HepG2 (cell line): ENCODE measurements around the gene STUB1. TPM values are rescaled to one million over a fixed set of nuclear protein-coding genes. Genes with fewer than 3 reads are reported as not detected.

Experiments used
- BCL6 ChIP-seq: IDR thresholded peaks from 2 replicates; pipeline ENCODE4 v1.6.1; 2016; ENCODE audit warnings: missing genetic modification reagents, missing compliant biosample characterization
- E2F5 ChIP-seq: sonication (generic); formaldehyde crosslinking; conservative IDR thresholded peaks from 2 replicates; pipeline ENCODE4 v1.4.0; 2020; ENCODE audit warnings: missing genetic modification reagents
- ISL2 ChIP-seq: sonication (generic); formaldehyde crosslinking; IDR thresholded peaks from 2 replicates; pipeline ENCODE4 v1.5.0; 2020; ENCODE audit warnings: missing genetic modification reagents
- NR2F6 ChIP-seq, 2 experiments: IDR thresholded peaks; 2 replicates each; pipeline ENCODE4 v1.6.1; 2016; ENCODE audit warnings: antibody characterized with exemption in 1 of 2, mild to moderate bottlenecking in 1 of 2
- PAX8 ChIP-seq: sonication (generic); formaldehyde crosslinking; IDR thresholded peaks from 2 replicates; pipeline ENCODE4 v1.8.0; 2022; ENCODE audit warnings: mild to moderate bottlenecking, missing genetic modification reagents, borderline replicate concordance
- SRY ChIP-seq: sonication (generic); formaldehyde crosslinking; IDR thresholded peaks from 2 replicates; pipeline ENCODE4 v1.8.0; 2022; ENCODE audit warnings: mild to moderate bottlenecking, missing genetic modification reagents
- TAF15 ChIP-seq: fragments of 200-400 bp; formaldehyde crosslinking; IDR thresholded peaks from one replicate; pipeline ENCODE4 v1.6.1; 2018; ENCODE audit warnings: mild to moderate bottlenecking, low read depth, low read length; ENCODE audit not compliant: poor library complexity, severe bottlenecking
- TBX2 ChIP-seq: sonication (generic); formaldehyde crosslinking; IDR thresholded peaks from 2 replicates; pipeline ENCODE4 v1.5.0; 2020; ENCODE audit warnings: missing genetic modification reagents, mild to moderate bottlenecking, borderline replicate concordance
- ZBTB2 ChIP-seq: sonication (generic); formaldehyde crosslinking; IDR thresholded peaks from 2 replicates; pipeline ENCODE4 v1.8.0; 2022; ENCODE audit warnings: low read depth, missing genetic modification reagents
- ZNF264 ChIP-seq: sonication (generic); formaldehyde crosslinking; IDR thresholded peaks from 2 replicates; pipeline ENCODE4 v1.4.0; 2020; ENCODE audit warnings: missing genetic modification reagents
- ZNF33A ChIP-seq: sonication (generic); formaldehyde crosslinking; IDR thresholded peaks from 2 replicates; pipeline ENCODE4 v1.5.1; 2020; ENCODE audit warnings: missing genetic modification reagents, mild to moderate bottlenecking, moderate library complexity, borderline replicate concordance
- ZNF558 ChIP-seq: sonication (generic); formaldehyde crosslinking; IDR thresholded peaks from 2 replicates; pipeline ENCODE4 v1.9.0; 2022; ENCODE audit warnings: mild to moderate bottlenecking, missing genetic modification reagents, borderline replicate concordance
- ZNF567 ChIP-seq: sonication (generic); formaldehyde crosslinking; IDR thresholded peaks from 2 replicates; pipeline ENCODE4 v1.8.1; 2023; ENCODE audit warnings: mild to moderate bottlenecking, missing genetic modification reagents, borderline replicate concordance
- polyA plus RNA-seq, 8 experiments: library from polyadenylated mRNA; depleted of rRNA in 3 of 8; stranded (reverse) in 7 of 8; unstranded in 1 of 8; fragments of >200 nt; fragmentation: Illumina TruSeq in 4 of 8; extraction: Trizol in 4 of 8; gene quantifications; 2 replicates each; pipeline versions ENCODE4 v1.2.1 to v1.2.3, GENCODE V29; 2011 to 2016; ENCODE audit warnings: low read depth in 4 of 8, missing spikeins in 1 of 8, mixed read lengths in 1 of 8; ENCODE audit not compliant: insufficient read depth in 1 of 8
- total RNA-seq, 5 experiments: library from RNA; depleted of rRNA; stranded (reverse); fragments of >200 nt; fragmentation: Illumina TruSeq; extraction: Trizol; gene quantifications; 2 replicates each; pipeline ENCODE4 v1.2.3, GENCODE V29; 2016; ENCODE audit warnings: low read depth in 1 of 5
- TF ChIP-seq, protein P1 (sequence below): sonication (generic); formaldehyde crosslinking; IDR thresholded peaks from 2 replicates; pipeline ENCODE4 v1.5.1; 2020; ENCODE audit warnings: missing genetic modification reagents, mild to moderate bottlenecking, borderline replicate concordance
- TF ChIP-seq, protein P2 (sequence below): sonication (generic); formaldehyde crosslinking; IDR thresholded peaks from 2 replicates; pipeline ENCODE4 v1.9.0; 2022; ENCODE audit warnings: low read depth, missing genetic modification reagents

Gene STUB1
- total and polyA plus RNA-seq, 2 of the 13 experiments (the other 11 are each of a cell fraction or from before 2014, with no cell fraction given), result 52.9 to 78.2 TPM

DNA sequence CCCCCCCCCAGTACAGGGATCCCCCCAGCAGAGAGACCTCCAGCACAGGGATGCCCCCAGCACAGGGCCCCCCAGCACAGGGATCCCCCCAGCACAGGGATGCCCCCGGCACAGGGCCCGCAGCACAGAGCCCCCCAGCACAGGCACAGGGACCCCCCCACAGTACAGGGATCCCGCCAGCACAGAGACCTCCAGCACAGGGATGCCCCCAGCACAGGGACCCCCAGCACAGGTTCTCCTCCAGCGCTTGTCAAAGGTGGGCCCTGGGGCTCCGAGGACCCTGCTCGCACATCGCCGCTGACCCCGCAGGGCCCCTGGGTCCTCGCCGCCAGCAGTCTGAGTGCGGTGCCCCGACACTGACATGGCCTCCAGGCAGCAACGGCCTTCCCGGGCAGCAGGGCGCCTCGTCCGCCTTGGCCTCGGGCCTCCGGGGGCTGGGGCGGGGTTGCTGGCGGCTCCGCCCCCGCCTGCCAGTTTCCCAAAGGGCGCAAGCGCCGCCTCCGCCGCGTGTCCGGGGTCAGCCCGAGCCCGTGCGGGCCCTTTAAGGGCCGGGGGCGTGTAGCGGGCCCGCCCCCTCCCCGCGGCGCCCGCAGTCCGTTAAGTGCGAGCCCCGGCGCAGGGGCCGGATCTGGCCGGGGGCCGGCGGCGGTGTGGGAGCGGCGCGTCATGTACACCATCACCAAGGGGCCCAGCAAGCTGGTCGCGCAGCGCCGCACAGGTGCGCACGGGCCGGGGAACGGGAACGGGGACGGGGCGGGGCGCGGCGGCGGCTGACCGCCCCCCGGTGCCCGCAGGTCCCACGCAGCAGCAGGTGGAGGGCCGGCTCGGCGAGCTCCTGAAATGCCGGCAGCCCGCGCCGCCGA, 38.7 kb upstream of the STUB1 start, which contains the start of gene MCRIP2 (continued):
- TF ChIP-seq, protein P1, sequence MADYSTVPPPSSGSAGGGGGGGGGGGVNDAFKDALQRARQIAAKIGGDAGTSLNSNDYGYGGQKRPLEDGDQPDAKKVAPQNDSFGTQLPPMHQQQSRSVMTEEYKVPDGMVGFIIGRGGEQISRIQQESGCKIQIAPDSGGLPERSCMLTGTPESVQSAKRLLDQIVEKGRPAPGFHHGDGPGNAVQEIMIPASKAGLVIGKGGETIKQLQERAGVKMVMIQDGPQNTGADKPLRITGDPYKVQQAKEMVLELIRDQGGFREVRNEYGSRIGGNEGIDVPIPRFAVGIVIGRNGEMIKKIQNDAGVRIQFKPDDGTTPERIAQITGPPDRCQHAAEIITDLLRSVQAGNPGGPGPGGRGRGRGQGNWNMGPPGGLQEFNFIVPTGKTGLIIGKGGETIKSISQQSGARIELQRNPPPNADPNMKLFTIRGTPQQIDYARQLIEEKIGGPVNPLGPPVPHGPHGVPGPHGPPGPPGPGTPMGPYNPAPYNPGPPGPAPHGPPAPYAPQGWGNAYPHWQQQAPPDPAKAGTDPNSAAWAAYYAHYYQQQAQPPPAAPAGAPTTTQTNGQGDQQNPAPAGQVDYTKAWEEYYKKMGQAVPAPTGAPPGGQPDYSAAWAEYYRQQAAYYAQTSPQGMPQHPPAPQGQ, result no peak
- TF ChIP-seq SRY, result no peak
- TF ChIP-seq E2F5, result no peak; the same call in 1 of the 2 replicates
- TF ChIP-seq ISL2 (CRISPR knock-in tag), result 0 out of 2 replicates have a peak, but pooled peaks have one; percentile 17
- peak; percentile 85 for TF ChIP-seq ZBTB2
- TF ChIP-seq, protein P2, sequence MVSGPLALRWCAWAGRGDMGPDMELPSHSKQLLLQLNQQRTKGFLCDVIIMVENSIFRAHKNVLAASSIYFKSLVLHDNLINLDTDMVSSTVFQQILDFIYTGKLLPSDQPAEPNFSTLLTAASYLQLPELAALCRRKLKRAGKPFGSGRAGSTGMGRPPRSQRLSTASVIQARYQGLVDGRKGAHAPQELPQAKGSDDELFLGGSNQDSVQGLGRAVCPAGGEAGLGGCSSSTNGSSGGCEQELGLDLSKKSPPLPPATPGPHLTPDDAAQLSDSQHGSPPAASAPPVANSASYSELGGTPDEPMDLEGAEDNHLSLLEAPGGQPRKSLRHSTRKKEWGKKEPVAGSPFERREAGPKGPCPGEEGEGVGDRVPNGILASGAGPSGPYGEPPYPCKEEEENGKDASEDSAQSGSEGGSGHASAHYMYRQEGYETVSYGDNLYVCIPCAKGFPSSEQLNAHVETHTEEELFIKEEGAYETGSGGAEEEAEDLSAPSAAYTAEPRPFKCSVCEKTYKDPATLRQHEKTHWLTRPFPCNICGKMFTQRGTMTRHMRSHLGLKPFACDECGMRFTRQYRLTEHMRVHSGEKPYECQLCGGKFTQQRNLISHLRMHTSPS (CRISPR knock-in tag), result no peak
- TF ChIP-seq NR2F6 (IDR thresholded peaks at IDR 0.05), result no peak
- peak; percentile 59; the same call in 1 of the 2 replicates for TF ChIP-seq NR2F6 (CRISPR knock-in tag; IDR thresholded peaks at IDR 0.05)
- no peak for TF ChIP-seq ZNF558 (CRISPR knock-in tag)
- TF ChIP-seq BCL6 (CRISPR knock-in tag), result 0 out of 2 replicates have a peak, but pooled peaks have one; percentile 15
- no peak for TF ChIP-seq TBX2 (CRISPR knock-in tag)
- peak; percentile 31 for TF ChIP-seq TAF15
- no peak for TF ChIP-seq PAX8 (CRISPR knock-in tag)
- TF ChIP-seq ZNF33A (CRISPR knock-in tag), result no peak
- TF ChIP-seq ZNF567, result 0 out of 2 replicates have a peak, but pooled peaks have one; percentile 29
- TF ChIP-seq ZNF264, result no peak
